Endodermal cell (in vitro differentiated cells): ENCODE data around the gene CREB3L2. TPM values are rescaled to one million over a fixed set of nuclear protein-coding genes. Genes with fewer than 3 reads are reported as not detected.
"Not testable (repeated sequence)": the region's sequence is repeated elsewhere in the genome, so short reads cannot be mapped to it uniquely, and the experiment has no call there.

Experiments used
- DNase-seq: peaks from one replicate; pipeline ENCODE4 v3.0.0-alpha.2; 2017
- H3K27ac ChIP-seq: 2 replicates; pipeline ENCODE4 v1.5.1; 2013; ENCODE audit warnings: mild to moderate bottlenecking, low read depth, low read length, moderate library complexity
- H3K27me3 ChIP-seq: 2 replicates; pipeline ENCODE4 v1.6.1; 2013; ENCODE audit warnings: mild to moderate bottlenecking, low read length, moderate library complexity; ENCODE audit not compliant: insufficient read depth, control insufficient read depth, poor library complexity, severe bottlenecking
- H3K36me3 ChIP-seq: 2 replicates; pipeline ENCODE4 v1.7.0; 2013; ENCODE audit warnings: mild to moderate bottlenecking, low read length, moderate library complexity; ENCODE audit not compliant: control insufficient read depth, insufficient read depth
- H3K4me1 ChIP-seq: one replicate; pipeline ENCODE4 v1.7.0; 2013; ENCODE audit warnings: low read length; ENCODE audit not compliant: control insufficient read depth, insufficient read depth
- H3K4me3 ChIP-seq: 2 replicates; pipeline ENCODE4 v1.5.1; 2013; ENCODE audit warnings: mild to moderate bottlenecking, low read length, moderate library complexity
- H3K9ac ChIP-seq: 2 replicates; pipeline ENCODE4 v1.6.1; 2013; ENCODE audit warnings: mild to moderate bottlenecking, low read length, moderate library complexity; ENCODE audit not compliant: poor library complexity, severe bottlenecking; ENCODE audit errors: extremely low read depth
- H3K9me3 ChIP-seq: 2 replicates; pipeline ENCODE4 v1.6.1; 2013; ENCODE audit warnings: mild to moderate bottlenecking, low read length, moderate library complexity; ENCODE audit not compliant: control insufficient read depth
- H3K27ac Mint-ChIP-seq: 2 replicates; pipeline ENCODE4 v1.8.0; 2020; ENCODE audit warnings: mixed read lengths
- H3K27me3 Mint-ChIP-seq: 2 replicates; pipeline ENCODE4 v1.8.0; 2021; ENCODE audit warnings: mild to moderate bottlenecking, mixed read lengths; ENCODE audit not compliant: insufficient read depth
- H3K36me3 Mint-ChIP-seq: 2 replicates; pipeline ENCODE4 v1.8.0; 2020; ENCODE audit warnings: low read depth, mixed read lengths
- H3K4me1 Mint-ChIP-seq: 2 replicates; pipeline ENCODE4 v1.8.0; 2020; ENCODE audit warnings: mixed read lengths
- H3K4me3 Mint-ChIP-seq: 2 replicates; pipeline ENCODE4 v1.8.0; 2020; ENCODE audit warnings: mild to moderate bottlenecking, moderate library complexity, mixed read lengths
- H3K9me3 Mint-ChIP-seq: 2 replicates; pipeline ENCODE4 v1.8.0; 2020; ENCODE audit warnings: mild to moderate bottlenecking, mixed read lengths
- WGBS, 2 experiments: methylation state at CpG; one replicate each; pipeline versions ENCODE4 v1.1.5 to v1.1.7; 2013; ENCODE audit warnings: missing lambda C conversion rate in 2 of 2, mixed read lengths in 1 of 2; ENCODE audit not compliant: insufficient coverage in 1 of 2, insufficient read length in 1 of 2; 5-methylcytosine and 5-hydroxymethylcytosine counted together
- total RNA-seq, 2 donors: library from RNA; stranded (reverse); fragmentation: NEBNext Ultra II Directional in 1 of 2; extraction: Animal tissue kit (Norgen Biotek cat#: 25700) in 1 of 2; gene quantifications; 2 replicates in 1 of 2; 3 replicates in 1 of 2; pipeline ENCODE4 v1.2.1, GENCODE V29; 2021
- TF ChIP-seq, protein P1 (sequence below): fragments of 200-600 bp; sonication (generic); conservative IDR thresholded peaks from 2 replicates; pipeline ENCODE4 v1.5.0; 2021; ENCODE audit warnings: antibody characterized with exemption, mild to moderate bottlenecking

CREB3L2 gene
- total RNA-seq, 2 donors from 2014 or later, result 48.2 to 80.2 TPM

DNA sequence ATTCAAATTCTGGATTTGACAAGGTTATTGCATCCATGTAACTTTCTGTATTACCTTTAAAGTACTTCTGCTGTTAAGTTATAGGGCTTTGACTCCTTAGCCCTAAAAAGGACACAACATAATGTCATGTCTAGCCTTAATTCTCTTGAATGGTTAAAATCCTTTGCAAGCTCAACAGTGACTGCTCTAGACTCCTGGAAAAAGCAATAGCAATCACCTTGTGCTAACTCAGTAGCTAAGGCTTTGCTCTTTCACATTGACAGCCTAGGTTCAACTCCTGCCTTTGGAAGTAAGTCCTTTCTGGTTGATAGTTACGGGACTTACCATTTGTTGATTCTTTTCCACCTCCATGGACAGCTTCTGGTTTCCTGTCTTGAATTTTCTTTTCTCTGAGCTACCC is 16.1 kb upstream of the CREB3L2 start:
- peaks cover 33% of the 10 kb centered on the region for H3K4me1 Mint-ChIP-seq

DNA sequence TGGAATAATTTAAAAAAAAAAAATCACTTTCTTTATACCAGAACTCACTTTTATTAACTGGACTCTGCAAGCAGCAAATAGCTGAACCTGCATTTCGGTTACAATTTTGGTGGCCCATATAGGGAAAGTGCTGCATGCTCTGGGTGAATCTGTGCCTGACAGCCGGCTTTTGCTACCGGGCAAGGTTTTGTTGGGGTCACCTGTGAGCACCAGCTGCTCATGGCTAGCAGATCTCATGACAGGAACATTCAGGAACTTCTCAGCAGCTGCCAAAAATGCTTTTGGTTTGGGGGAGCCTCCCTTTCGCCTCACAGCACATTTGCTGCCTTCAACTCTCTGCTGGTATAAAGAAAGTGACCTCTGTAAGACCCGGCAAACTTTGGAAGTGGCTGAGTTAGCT is 13.2 kb upstream of the CREB3L2 start:
- Histone ChIP-seq H3K4me3 (peak overlapping the region; percentile 24), H3K9me3 (peaks cover 26% of the 10 kb centered on the region), H3K36me3 (no peaks in the 10 kb centered on the region), H3K4me1 (peaks cover 10% of the 10 kb centered on the region), H3K27ac (no peak overlapping the region), H3K9ac (no peak overlapping the region), H3K27me3 (no peaks in the 10 kb centered on the region)
- DNase-seq, result no peak
- Mint-ChIP-seq H3K9me3 (peaks cover 12% of the 10 kb centered on the region), H3K27me3 (no peaks in the 10 kb centered on the region), H3K4me3 (no peak overlapping the region), H3K27ac (peak overlapping the region; percentile 50), H3K4me1 (peaks cover 33% of the 10 kb centered on the region), H3K36me3 (peaks cover 2% of the 10 kb centered on the region)
- WGBS, 2 experiments, result 78 to 84% methylated on average over 5 of the region's 5 CpGs
- TF ChIP-seq, protein P1, sequence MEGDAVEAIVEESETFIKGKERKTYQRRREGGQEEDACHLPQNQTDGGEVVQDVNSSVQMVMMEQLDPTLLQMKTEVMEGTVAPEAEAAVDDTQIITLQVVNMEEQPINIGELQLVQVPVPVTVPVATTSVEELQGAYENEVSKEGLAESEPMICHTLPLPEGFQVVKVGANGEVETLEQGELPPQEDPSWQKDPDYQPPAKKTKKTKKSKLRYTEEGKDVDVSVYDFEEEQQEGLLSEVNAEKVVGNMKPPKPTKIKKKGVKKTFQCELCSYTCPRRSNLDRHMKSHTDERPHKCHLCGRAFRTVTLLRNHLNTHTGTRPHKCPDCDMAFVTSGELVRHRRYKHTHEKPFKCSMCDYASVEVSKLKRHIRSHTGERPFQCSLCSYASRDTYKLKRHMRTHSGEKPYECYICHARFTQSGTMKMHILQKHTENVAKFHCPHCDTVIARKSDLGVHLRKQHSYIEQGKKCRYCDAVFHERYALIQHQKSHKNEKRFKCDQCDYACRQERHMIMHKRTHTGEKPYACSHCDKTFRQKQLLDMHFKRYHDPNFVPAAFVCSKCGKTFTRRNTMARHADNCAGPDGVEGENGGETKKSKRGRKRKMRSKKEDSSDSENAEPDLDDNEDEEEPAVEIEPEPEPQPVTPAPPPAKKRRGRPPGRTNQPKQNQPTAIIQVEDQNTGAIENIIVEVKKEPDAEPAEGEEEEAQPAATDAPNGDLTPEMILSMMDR, result no peak

More for the DNA sequence above, 16.1 kb upstream of the CREB3L2 start:
- H3K9ac ChIP-seq, result no peak overlapping the region
- no peaks in the 10 kb centered on the region for H3K27me3 ChIP-seq
- H3K27me3 Mint-ChIP-seq, result no peaks in the 10 kb centered on the region
- peaks cover 10% of the 10 kb centered on the region for H3K4me1 ChIP-seq
- whole genome bisulfite sequencing, 2 experiments, result 95 to 100% methylated on average over 1 of the region's 1 CpG
- no peak overlapping the region for H3K27ac Mint-ChIP-seq
- H3K36me3 Mint-ChIP-seq, result peaks cover 4% of the 10 kb centered on the region
- H3K36me3 ChIP-seq, result no peaks in the 10 kb centered on the region
- peaks cover 32% of the 10 kb centered on the region for H3K9me3 Mint-ChIP-seq
- no peak overlapping the region for H3K4me3 Mint-ChIP-seq
- peaks cover 23% of the 10 kb centered on the region for H3K9me3 ChIP-seq
- no peak for DNase-seq
- TF ChIP-seq, protein P1, result no peak
- no peak overlapping the region for H3K4me3 ChIP-seq
- no peak overlapping the region for H3K27ac ChIP-seq

DNA sequence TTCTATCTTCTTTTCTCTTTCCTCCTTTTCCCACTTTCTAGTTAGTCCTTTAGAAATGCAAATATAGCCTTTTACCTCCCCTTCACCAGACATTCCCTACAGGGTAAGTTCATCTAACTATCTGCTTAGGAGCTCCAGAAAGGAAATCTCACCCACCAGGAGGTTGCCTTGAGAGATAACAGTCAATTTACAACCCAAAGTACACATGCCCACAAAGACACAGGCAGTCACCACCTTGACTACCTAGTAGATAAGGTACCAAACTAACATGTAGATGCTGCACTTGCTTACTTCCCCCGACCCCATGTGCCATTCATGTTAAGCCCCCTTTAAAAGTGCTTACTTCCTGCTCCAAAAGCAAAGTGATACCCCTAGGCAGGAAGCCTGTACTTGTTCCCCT is 12.8 kb upstream of the CREB3L2 start:
- H3K27ac Mint-ChIP-seq, result peak overlapping the region; percentile 83
- peaks cover 2% of the 10 kb centered on the region for H3K36me3 Mint-ChIP-seq
- Histone ChIP-seq H3K9me3 (peaks cover 22% of the 10 kb centered on the region), H3K4me3 (peak overlapping the region; percentile 24), H3K27ac (no peak overlapping the region), H3K27me3 (no peaks in the 10 kb centered on the region), H3K9ac (no peak overlapping the region), H3K4me1 (peaks cover 10% of the 10 kb centered on the region), H3K36me3 (no peaks in the 10 kb centered on the region)
- peak; percentile 76 for DNase-seq
- peaks cover 33% of the 10 kb centered on the region for H3K4me1 Mint-ChIP-seq
- peaks cover 10% of the 10 kb centered on the region for H3K9me3 Mint-ChIP-seq
- H3K27me3 Mint-ChIP-seq, result no peaks in the 10 kb centered on the region
- TF ChIP-seq, protein P1, result no peak
- WGBS, 2 experiments, result 16 to 57% methylated on average over 1 of the region's 1 CpG
- peak overlapping the region; percentile 1 for H3K4me3 Mint-ChIP-seq

DNA sequence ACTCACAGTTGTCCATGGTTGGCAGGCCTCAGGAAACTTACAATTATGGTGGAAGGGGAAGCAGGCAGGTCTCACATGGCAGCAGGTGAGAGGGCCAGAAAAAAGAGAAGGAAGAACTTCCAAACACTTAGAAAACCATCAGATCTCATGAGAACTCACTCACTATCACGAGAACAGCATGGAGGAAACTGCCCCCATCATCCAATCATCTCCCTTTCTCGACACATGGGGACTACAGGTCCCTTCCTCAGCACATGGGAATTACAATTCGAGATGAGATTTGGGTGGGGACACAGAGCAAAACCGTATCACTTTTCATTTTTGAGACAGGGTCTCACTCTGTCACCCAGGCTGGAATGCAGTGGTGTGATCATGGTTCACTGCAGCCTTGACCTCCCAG is 12.3 kb upstream of the CREB3L2 start:
- H3K36me3 ChIP-seq, result not testable (repeated sequence)
- peak overlapping the region; percentile 83 for H3K27ac Mint-ChIP-seq

More for the DNA sequence above, 12.3 kb upstream of the CREB3L2 start:
- H3K4me3 Mint-ChIP-seq, H3K9ac ChIP-seq, H3K4me3 ChIP-seq, H3K4me1 ChIP-seq, H3K27me3 ChIP-seq, H3K36me3 Mint-ChIP-seq, DNase-seq, H3K27ac ChIP-seq, H3K27me3 Mint-ChIP-seq: not testable (repeated sequence)
- H3K9me3 ChIP-seq, result peaks cover 21% of the 10 kb centered on the region
- Mint-ChIP-seq H3K4me1 (peaks cover 33% of the 10 kb centered on the region), H3K9me3 (peaks cover 11% of the 10 kb centered on the region)
- WGBS, 2 experiments, result 62 to 68% methylated on average over 4 of the region's 4 CpGs
